ENCODE data around the gene AFF1. TPM values are rescaled to one million over a fixed set of nuclear protein-coding genes. Genes with fewer than 3 reads are reported as not detected.

The AFF1 gene
- total RNA-seq, 1 experiment from 2014 or later, result 93.4 TPM

DNA sequence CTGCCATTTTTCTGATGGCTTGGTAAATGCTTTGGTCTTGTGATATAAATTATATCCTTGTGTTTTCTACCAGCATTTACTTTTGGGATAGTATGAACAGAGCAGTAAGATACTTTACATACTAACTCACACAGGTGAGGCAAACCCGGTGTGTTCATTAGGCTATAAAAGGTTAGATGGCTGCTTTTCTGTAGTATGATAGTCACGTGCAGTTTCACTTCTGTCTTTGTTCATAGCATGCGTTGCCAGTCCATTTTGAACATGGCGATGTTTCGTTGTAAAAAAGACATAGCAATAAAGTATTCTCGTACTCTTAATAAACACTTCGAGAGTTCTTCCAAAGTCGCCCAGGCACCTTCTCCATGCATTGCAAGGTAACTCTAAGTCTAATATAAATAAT lies 197.2 kb downstream of the AFF1 start (continued):
- TF ChIP-seq RELA (CRISPR knock-in tag; IDR thresholded peaks at IDR 0.05; ENCODE audit: borderline replicate concordance), result no peak
- TF ChIP-seq ZNF138 (CRISPR knock-in tag; conservative IDR thresholded peaks at IDR 0.05), result no peak
- TF ChIP-seq KAT7 (CRISPR knock-in tag; IDR thresholded peaks at IDR 0.05; ENCODE audit: borderline replicate concordance), result no peak
- no peak for TF ChIP-seq FOXK1 (CRISPR knock-in tag; IDR thresholded peaks at IDR 0.05)
- TF ChIP-seq GTF2I (CRISPR knock-in tag; conservative IDR thresholded peaks at IDR 0.05), result no peak
- TF ChIP-seq MYBL2 (CRISPR knock-in tag; IDR thresholded peaks at IDR 0.05), result no peak

DNA sequence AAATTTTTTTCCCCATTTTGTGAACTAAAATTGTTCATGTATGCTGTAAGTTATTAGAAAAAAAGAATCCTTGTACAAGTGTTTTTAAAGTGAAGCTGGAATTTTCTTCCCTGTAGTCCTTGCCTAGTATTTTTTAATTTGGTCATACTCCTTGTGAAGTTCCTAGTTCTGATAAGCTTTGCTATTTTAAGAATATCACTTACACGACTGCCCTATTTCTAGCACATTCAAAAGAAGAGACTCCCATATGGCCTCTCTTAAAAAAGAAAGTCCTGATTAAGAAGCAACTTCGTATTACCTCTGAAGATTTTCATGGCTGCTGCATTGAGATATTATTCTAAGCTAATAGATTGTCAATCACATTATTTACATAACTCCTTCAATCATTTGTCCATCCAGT lies 198.4 kb downstream of the AFF1 start:
- no peak overlapping the region for H3K4me3 Mint-ChIP-seq
- POLR2A ChIA-PET, result no interaction called here
- no peak overlapping the region for H3K27ac Mint-ChIP-seq
- no peak for ATAC-seq
- H3K27me3 Mint-ChIP-seq (ENCODE audit: low read depth), result no peaks in the 10 kb centered on the region; the same call in 1 of the 2 replicates
- no peaks in the 10 kb centered on the region for H3K4me1 Mint-ChIP-seq
- DNase-seq (ENCODE audit: low spot score), result no peak
- CTCF ChIA-PET, result interaction anchor here (0.6 kb wide), 1 partner anchor 32 kb away, joined by 3 read pairs; no protein-coding TSS in a partner anchor
- TF ChIP-seq, protein P1, sequence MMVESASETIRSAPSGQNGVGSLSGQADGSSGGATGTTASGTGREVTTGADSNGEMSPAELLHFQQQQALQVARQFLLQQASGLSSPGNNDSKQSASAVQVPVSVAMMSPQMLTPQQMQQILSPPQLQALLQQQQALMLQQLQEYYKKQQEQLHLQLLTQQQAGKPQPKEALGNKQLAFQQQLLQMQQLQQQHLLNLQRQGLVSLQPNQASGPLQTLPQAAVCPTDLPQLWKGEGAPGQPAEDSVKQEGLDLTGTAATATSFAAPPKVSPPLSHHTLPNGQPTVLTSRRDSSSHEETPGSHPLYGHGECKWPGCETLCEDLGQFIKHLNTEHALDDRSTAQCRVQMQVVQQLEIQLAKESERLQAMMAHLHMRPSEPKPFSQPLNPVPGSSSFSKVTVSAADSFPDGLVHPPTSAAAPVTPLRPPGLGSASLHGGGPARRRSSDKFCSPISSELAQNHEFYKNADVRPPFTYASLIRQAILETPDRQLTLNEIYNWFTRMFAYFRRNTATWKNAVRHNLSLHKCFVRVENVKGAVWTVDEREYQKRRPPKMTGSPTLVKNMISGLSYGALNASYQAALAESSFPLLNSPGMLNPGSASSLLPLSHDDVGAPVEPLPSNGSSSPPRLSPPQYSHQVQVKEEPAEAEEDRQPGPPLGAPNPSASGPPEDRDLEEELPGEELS (CRISPR knock-in tag; IDR thresholded peaks at IDR 0.05), result no peak
- TF ChIP-seq TP53 (CRISPR knock-in tag; IDR thresholded peaks at IDR 0.05), result no peak
- no peak for TF ChIP-seq ELF4 (CRISPR knock-in tag; IDR thresholded peaks at IDR 0.05; ENCODE audit: low read depth)
- TF ChIP-seq, protein P2, sequence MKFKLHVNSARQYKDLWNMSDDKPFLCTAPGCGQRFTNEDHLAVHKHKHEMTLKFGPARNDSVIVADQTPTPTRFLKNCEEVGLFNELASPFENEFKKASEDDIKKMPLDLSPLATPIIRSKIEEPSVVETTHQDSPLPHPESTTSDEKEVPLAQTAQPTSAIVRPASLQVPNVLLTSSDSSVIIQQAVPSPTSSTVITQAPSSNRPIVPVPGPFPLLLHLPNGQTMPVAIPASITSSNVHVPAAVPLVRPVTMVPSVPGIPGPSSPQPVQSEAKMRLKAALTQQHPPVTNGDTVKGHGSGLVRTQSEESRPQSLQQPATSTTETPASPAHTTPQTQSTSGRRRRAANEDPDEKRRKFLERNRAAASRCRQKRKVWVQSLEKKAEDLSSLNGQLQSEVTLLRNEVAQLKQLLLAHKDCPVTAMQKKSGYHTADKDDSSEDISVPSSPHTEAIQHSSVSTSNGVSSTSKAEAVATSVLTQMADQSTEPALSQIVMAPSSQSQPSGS (CRISPR knock-in tag; IDR thresholded peaks at IDR 0.05; ENCODE audit: borderline replicate concordance, low read depth), result no peak
- TF ChIP-seq, protein P3, sequence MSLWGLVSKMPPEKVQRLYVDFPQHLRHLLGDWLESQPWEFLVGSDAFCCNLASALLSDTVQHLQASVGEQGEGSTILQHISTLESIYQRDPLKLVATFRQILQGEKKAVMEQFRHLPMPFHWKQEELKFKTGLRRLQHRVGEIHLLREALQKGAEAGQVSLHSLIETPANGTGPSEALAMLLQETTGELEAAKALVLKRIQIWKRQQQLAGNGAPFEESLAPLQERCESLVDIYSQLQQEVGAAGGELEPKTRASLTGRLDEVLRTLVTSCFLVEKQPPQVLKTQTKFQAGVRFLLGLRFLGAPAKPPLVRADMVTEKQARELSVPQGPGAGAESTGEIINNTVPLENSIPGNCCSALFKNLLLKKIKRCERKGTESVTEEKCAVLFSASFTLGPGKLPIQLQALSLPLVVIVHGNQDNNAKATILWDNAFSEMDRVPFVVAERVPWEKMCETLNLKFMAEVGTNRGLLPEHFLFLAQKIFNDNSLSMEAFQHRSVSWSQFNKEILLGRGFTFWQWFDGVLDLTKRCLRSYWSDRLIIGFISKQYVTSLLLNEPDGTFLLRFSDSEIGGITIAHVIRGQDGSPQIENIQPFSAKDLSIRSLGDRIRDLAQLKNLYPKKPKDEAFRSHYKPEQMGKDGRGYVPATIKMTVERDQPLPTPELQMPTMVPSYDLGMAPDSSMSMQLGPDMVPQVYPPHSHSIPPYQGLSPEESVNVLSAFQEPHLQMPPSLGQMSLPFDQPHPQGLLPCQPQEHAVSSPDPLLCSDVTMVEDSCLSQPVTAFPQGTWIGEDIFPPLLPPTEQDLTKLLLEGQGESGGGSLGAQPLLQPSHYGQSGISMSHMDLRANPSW (CRISPR knock-in tag; conservative IDR thresholded peaks at IDR 0.05; ENCODE audit: low read depth), result no peak
- TF ChIP-seq SMAD4 (CRISPR knock-in tag; IDR thresholded peaks at IDR 0.05), result no peak
- no peak for TF ChIP-seq ZNF232 (CRISPR knock-in tag; IDR thresholded peaks at IDR 0.05)
- TF ChIP-seq SMAD3 (CRISPR knock-in tag; IDR thresholded peaks at IDR 0.05; ENCODE audit: borderline replicate concordance), result no peak
- TF ChIP-seq, protein P4, sequence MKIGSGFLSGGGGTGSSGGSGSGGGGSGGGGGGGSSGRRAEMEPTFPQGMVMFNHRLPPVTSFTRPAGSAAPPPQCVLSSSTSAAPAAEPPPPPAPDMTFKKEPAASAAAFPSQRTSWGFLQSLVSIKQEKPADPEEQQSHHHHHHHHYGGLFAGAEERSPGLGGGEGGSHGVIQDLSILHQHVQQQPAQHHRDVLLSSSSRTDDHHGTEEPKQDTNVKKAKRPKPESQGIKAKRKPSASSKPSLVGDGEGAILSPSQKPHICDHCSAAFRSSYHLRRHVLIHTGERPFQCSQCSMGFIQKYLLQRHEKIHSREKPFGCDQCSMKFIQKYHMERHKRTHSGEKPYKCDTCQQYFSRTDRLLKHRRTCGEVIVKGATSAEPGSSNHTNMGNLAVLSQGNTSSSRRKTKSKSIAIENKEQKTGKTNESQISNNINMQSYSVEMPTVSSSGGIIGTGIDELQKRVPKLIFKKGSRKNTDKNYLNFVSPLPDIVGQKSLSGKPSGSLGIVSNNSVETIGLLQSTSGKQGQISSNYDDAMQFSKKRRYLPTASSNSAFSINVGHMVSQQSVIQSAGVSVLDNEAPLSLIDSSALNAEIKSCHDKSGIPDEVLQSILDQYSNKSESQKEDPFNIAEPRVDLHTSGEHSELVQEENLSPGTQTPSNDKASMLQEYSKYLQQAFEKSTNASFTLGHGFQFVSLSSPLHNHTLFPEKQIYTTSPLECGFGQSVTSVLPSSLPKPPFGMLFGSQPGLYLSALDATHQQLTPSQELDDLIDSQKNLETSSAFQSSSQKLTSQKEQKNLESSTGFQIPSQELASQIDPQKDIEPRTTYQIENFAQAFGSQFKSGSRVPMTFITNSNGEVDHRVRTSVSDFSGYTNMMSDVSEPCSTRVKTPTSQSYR (CRISPR knock-in tag; IDR thresholded peaks at IDR 0.05), result no peak
- no peak for TF ChIP-seq ZNF423 (CRISPR knock-in tag; IDR thresholded peaks at IDR 0.05)
- TF ChIP-seq KAT7 (CRISPR knock-in tag; IDR thresholded peaks at IDR 0.05; ENCODE audit: borderline replicate concordance), result no peak
- H3K9me3 Mint-ChIP-seq, result no peaks in the 10 kb centered on the region
- peaks cover 81% of the 10 kb centered on the region for H3K36me3 Mint-ChIP-seq

All from WTC11 (cell line).